Small intestine (tissue), 7 donors: ENCODE results near the gene SCNN1A. TPM values are rescaled to one million over a fixed set of nuclear protein-coding genes. Genes with fewer than 3 reads are reported as not detected.

ENCODE experiments used
- DNase-seq, 2 donors: peaks; one replicate each; pipeline versions ENCODE4 v3.0.0 to v3.0.0-alpha.2; 2013
- FAIRE-seq: peaks from 2 replicates; lab custom pipeline; 2012; peaks lifted over from hg19 to GRCh38; lab: Jason Lieb, UNC
- H3K27ac ChIP-seq, 3 donors: one replicate each; pipeline ENCODE4 v1.5.1; 2013; ENCODE audit warnings: low read length in 2 of 3, mild to moderate bottlenecking in 2 of 3, control low read depth in 1 of 3, inconsistent platforms in 1 of 3, low read depth in 1 of 3, moderate library complexity in 1 of 3
- H3K27me3 ChIP-seq, 3 donors: one replicate each; pipeline ENCODE4 v1.6.1; 2013; ENCODE audit warnings: low read length in 3 of 3, inconsistent platforms in 1 of 3; ENCODE audit not compliant: control insufficient read depth in 3 of 3, insufficient read depth in 3 of 3
- H3K36me3 ChIP-seq, 3 donors: one replicate each; pipeline ENCODE4 v1.6.1; 2013; ENCODE audit warnings: low read length in 3 of 3, inconsistent platforms in 1 of 3, low read depth in 1 of 3, mild to moderate bottlenecking in 1 of 3, moderate library complexity in 1 of 3; ENCODE audit not compliant: control insufficient read depth in 3 of 3, insufficient read depth in 2 of 3
- H3K4me1 ChIP-seq, 3 donors: one replicate each; pipeline ENCODE4 v1.6.1; 2013; ENCODE audit warnings: low read length in 2 of 3, inconsistent platforms in 1 of 3, low read depth in 1 of 3, mild to moderate bottlenecking in 1 of 3, moderate library complexity in 1 of 3; ENCODE audit not compliant: control insufficient read depth in 3 of 3, insufficient read depth in 2 of 3
- H3K4me3 ChIP-seq, 3 donors: one replicate each; pipeline ENCODE4 v1.5.1; 2013; ENCODE audit warnings: low read length in 3 of 3, control low read depth in 1 of 3, inconsistent platforms in 1 of 3, low read depth in 1 of 3, mild to moderate bottlenecking in 1 of 3, moderate library complexity in 1 of 3
- H3K9me3 ChIP-seq, 2 donors: one replicate each; pipeline ENCODE4 v1.6.1; 2013; ENCODE audit warnings: low read depth in 1 of 2, low read length in 1 of 2; ENCODE audit not compliant: control insufficient read depth in 2 of 2, insufficient read depth in 1 of 2
- WGBS, 3 donors: extraction: QIAGEN DNeasy Blood & Tissue Kit; methylation state at CpG; one replicate each; pipeline ENCODE4 v1.1.7; 2013; 5-methylcytosine and 5-hydroxymethylcytosine counted together
- polyA plus RNA-seq, 4 donors: library from polyadenylated mRNA; stranded (reverse) in 3 of 4; unstranded in 1 of 4; fragments of 200-250 nt in 3 of 4; fragments of 120-200 nt in 1 of 4; gene quantifications; one replicate each; pipeline versions ENCODE4 v1.2.1 to v1.2.3, GENCODE V29; 2013
- donor health status: healthy with polysubstance abuse.
- donor health status: control.
- donor health status: control.
- donor health status: Bipolar disorder and iron deficiency.
- donor health status: healthy.

SCNN1A gene
- polyA plus RNA-seq, 4 donors = 12.3 to 47.1 (median 16.6) TPM

- peak overlapping the region in 1 of 3 donors; percentile 60 for H3K27ac ChIP-seq
- H3K36me3 ChIP-seq = peaks cover 0 to 7% (median 0%) of the 10 kb centered on the region in 3 donors
- DNase-seq = no peak
- no peaks in the 10 kb centered on the region for H3K9me3 ChIP-seq
- FAIRE-seq = no peak
- peaks cover 9 to 53% (median 9%) of the 10 kb centered on the region in 3 donors for H3K4me1 ChIP-seq
- no peaks in the 10 kb centered on the region for H3K27me3 ChIP-seq
- peak overlapping the region; percentile 2 to 58 (median 18) for H3K4me3 ChIP-seq
- WGBS, 3 donors = 28 to 48% (median 45%) methylated on average over 4 to 7 of the region's 7 CpGs
These were observed 590 bp downstream of the SCNN1A start for GRCh38 chr12:6374786-6375160.

GRCh38 chr12:6374028-6374785 is 1.2 kb downstream of the SCNN1A start:
- no peaks in the 10 kb centered on the region for H3K27me3 ChIP-seq
- peaks cover 9 to 53% (median 9%) of the 10 kb centered on the region in 3 donors for H3K4me1 ChIP-seq
- FAIRE-seq (no peak), DNase-seq (no peak)
- H3K4me3 ChIP-seq = peak overlapping the region; percentile 2 to 58 (median 18)
- peaks cover 0 to 7% (median 0%) of the 10 kb centered on the region in 3 donors for H3K36me3 ChIP-seq
- WGBS, 3 donors = 85 to 92% (median 87%) methylated on average over 23 to 24 of the region's 24 CpGs
- H3K27ac ChIP-seq = peak overlapping the region in 1 of 3 donors; percentile 87
- no peaks in the 10 kb centered on the region for H3K9me3 ChIP-seq

GRCh38 chr12:6373022-6373787 is 2.2 kb downstream of the SCNN1A start:
- no peaks in the 10 kb centered on the region for H3K27me3 ChIP-seq
- 22 to 64% (median 41%) methylated on average over 14 of the region's 14 CpGs for WGBS, 3 donors

DNA sequence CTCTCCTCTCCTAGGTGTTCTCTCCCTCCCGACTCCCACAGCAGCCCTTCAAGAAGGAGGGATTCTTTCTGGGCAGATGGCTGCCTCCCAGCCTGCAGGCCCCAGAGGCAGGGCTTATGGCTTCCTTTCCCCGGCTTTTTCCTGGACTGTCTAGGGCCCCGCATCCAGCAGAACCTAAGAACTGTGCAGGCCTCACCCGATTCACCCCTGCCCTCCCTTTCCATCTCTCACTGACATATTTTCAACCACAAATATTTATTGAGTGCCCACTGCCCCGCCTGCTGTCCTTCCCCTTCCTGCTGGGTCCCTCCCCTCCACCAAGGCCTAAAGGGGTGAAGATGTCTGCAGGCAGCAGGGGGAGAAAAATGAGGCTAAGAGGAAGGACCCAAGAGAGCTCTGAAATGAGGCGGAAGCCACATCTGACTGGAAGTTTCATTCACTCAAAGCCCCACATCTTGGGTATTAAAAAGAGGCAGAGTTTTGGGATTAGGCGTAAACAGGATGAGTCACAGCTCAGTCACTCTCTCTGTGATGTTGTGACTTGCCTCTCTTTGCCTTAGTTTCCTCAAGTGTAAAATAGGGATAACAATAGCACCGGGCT is 2.9 kb downstream of the SCNN1A start:
- H3K9me3 ChIP-seq = no peaks in the 10 kb centered on the region
- WGBS, 3 donors = 13 to 37% (median 29%) methylated on average over 8 of the region's 8 CpGs
- peaks cover 9 to 47% (median 9%) of the 10 kb centered on the region in 3 donors for H3K4me1 ChIP-seq
- peak overlapping the region in 1 of 3 donors; percentile 2 for H3K4me3 ChIP-seq
- peaks cover 0 to 7% (median 0%) of the 10 kb centered on the region in 3 donors for H3K36me3 ChIP-seq
- peak overlapping the region; percentile 42 to 87 (median 42) for H3K27ac ChIP-seq
- FAIRE-seq (no peak), DNase-seq (no peak)
- H3K27me3 ChIP-seq = no peaks in the 10 kb centered on the region

More at GRCh38 chr12:6373022-6373787, 2.2 kb downstream of the SCNN1A start:
- no peaks in the 10 kb centered on the region for H3K9me3 ChIP-seq
- no peak for FAIRE-seq
- peak in 1 of 2 donors; percentile 79 for DNase-seq
- peaks cover 9 to 51% (median 9%) of the 10 kb centered on the region in 3 donors for H3K4me1 ChIP-seq
- peaks cover 0 to 7% (median 0%) of the 10 kb centered on the region in 3 donors for H3K36me3 ChIP-seq
- peak overlapping the region; percentile 42 to 87 (median 42) for H3K27ac ChIP-seq
- peak overlapping the region in 1 of 3 donors; percentile 58 for H3K4me3 ChIP-seq

GRCh38 chr12:6370994-6371754 is 4.2 kb downstream of the SCNN1A start:
- no peak for FAIRE-seq
- Histone ChIP-seq H3K4me3 (no peak overlapping the region), H3K27ac (peak overlapping the region; percentile 24 to 74 (median 49))

DNA sequence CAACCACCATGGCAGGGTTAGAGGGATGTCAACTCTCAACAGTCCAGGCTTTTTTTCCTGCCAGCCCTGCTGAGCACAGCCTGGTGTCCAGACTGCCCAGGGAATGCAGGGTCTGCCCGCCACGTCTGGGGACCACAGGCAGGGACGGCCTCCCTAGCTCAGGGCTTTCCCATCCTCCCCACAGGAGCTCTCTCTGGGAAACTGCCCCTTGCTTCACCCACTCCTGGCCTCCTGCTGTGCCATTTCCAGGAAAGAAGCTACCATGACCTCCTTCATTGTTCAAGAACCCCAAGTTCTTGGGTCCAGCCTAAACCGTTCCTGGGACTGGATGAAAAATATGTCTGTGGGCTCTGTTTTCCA is 4.8 kb downstream of the SCNN1A start:
- FAIRE-seq (no peak), DNase-seq (no peak)
- Histone ChIP-seq H3K4me1 (peaks cover 3 to 27% (median 4%) of the 10 kb centered on the region in 3 donors), H3K9me3 (no peaks in the 10 kb centered on the region), H3K36me3 (peaks cover 0 to 7% (median 0%) of the 10 kb centered on the region in 3 donors), H3K27ac (peak overlapping the region; percentile 24 to 74 (median 49)), H3K27me3 (no peaks in the 10 kb centered on the region), H3K4me3 (no peak overlapping the region)
- WGBS, 3 donors = 60 to 86% (median 86%) methylated on average over 4 of the region's 4 CpGs

More at GRCh38 chr12:6370994-6371754, 4.2 kb downstream of the SCNN1A start:
- Histone ChIP-seq H3K4me1 (peaks cover 4 to 34% (median 6%) of the 10 kb centered on the region in 3 donors), H3K27me3 (no peaks in the 10 kb centered on the region), H3K36me3 (peaks cover 0 to 7% (median 0%) of the 10 kb centered on the region in 3 donors), H3K9me3 (no peaks in the 10 kb centered on the region)
- peak; percentile 87 for DNase-seq
- 15 to 43% (median 31%) methylated on average over 14 to 15 of the region's 15 CpGs for WGBS, 3 donors

DNA sequence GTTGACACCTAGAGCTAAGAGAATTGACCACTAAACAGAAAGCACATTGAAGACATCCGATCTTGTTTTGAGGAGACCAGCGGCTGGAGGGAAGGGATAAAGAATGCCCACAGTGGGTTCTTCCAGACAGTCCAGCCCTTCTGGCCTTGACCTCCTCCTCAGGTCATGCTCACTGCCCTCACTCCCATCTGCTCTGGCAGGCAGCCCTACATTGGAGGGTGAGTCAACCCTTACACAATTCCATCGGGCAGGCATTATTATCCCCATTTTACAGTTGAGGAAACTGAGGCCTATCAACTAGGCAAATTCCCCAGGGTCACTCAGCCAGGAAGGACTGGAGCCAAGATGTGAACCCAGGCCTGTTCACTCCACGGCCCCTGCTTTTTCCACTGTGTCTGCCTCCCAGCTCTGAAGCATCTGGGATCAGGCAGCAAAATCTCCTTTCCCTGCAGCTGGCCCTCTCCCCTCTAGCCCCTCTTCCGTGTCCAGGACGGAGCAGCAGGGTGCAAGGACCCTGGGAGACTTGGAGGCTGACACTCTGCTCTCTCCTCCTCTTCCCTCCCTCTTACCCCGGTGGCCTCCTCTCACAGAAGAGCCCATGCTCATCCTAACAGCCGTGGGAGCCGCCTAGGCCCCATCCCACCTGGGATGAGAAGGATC is 5.3 kb downstream of the SCNN1A start:
- DNase-seq (no peak), FAIRE-seq (no peak)
- Histone ChIP-seq H3K27me3 (no peaks in the 10 kb centered on the region), H3K4me3 (no peak overlapping the region), H3K9me3 (no peaks in the 10 kb centered on the region), H3K27ac (no peak overlapping the region), H3K36me3 (peaks cover 0 to 7% (median 0%) of the 10 kb centered on the region in 3 donors), H3K4me1 (peaks cover 3 to 22% (median 4%) of the 10 kb centered on the region in 3 donors)
- 81 to 88% (median 84%) methylated on average over 9 of the region's 9 CpGs for WGBS, 3 donors
